NCI-H524 (cell line): ENCODE measurements around the gene HOXC11.

Source experiments
- DNase-seq, 2 experiments: peaks; one replicate each; lab custom pipeline; 2025; lab: John Stamatoyannopoulos, UW

The HOXC11 gene

DNA sequence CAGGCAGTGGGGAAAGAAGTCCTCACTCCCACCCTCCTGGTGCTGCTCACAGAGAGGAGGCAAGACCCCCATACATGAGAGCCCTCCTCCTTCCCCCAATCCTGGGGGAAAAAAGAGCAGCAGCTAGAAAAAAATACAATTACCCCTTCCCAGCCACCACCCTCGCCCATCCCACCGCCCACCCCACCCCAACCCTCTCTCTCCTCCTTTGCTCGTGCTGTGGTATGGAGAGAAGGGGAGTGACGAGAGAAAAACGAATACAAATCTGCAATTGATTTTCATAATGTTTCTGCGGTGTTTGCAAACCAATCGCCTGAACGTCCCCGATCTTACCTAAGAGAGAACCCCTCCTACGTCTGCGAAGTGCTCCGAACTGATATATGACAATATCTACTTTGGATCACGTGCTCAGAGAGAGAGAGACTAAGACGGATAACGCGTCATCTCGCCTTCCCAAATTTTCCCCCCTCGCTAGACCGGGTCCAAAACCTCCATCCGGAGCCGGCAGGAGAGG, at the start of gene HOXC11:
HOXC11 (plus strand) TSS at position 405 of the 514 bp plus-strand sequence. CDS start 116 bp downstream, outside the sequence.
- DNase-seq = no peak

DNA sequence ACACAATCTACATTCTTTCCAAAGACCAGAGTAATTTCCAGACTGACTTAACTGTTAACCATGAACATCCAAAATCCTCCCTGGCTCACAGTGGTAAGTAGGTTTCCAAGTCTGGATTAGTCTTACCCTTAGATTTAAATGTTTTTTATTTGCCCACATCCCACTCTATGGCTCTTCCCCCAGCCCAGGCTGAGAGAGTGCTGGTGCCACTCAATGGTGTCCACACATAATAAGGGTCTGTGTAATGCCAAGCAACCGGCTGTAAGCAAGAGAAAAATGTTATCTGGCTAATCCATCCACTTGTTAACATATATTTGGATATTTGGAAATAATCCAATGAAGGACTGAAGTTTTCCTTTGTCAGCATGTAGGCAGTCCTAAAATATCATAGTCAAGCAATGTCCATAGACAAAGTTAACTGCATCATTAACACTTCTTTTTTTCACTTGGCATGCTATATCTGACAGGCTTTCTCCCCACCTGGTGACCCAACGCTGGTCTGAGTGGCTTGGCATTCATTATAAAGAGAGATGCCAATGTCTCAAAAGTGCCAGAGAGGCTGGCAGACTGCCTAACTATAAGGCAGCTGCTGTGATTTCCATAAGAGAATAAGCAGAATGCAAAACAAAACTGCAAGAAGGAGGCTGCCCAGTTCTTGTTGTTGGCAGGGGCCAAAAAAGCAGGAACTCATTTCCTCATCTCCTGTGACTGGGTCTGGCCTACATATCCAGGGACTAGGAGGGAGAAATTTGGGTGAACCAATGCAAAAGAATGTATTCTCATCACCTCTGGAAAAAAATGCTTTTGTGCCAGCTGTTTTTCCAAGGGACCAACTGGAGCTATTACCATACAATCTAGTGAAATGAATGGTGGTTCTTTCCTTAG, 48.2 kb upstream of the HOXC11 start:
- no peak for DNase-seq

DNA sequence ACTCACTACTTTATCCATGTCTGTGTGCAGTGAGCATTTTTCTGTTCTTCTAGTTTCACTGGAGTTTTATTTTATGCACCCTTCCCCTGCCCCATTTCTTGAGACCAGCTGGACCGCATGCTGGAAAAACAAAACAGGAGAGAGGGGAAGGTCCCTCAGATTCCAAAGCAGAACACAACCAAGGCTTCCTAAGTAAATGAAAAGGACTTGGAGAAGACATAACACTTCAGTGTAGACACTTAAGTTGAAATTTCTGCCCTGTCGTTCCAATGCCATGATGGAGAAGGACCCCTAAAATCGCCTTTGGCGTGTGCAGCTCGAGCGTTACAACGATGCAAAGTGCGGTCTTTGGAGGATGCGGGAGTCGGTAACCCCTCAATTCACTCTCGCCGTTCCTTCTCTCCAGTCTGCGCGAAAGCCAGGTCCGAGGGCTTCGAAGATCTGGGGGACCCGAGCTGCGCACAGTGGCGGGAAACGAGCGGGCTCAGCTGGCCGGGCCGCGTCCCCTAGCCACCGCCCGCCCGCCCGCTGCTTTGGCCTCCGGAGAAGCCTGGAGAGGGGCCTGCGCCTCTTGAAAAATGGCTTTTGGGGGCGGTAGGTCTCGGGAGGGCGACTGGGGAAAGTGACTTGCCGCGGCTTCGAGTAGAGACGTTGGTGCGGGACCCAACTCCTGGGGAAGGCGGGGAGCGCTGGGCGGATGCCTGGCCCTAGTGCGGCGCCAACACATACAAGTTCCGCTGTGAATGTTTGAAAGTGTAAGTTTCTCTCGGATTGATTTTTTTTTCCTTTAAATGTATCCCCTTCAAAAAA, 45.5 kb upstream of the HOXC11 start:
- no peak for DNase-seq

DNA sequence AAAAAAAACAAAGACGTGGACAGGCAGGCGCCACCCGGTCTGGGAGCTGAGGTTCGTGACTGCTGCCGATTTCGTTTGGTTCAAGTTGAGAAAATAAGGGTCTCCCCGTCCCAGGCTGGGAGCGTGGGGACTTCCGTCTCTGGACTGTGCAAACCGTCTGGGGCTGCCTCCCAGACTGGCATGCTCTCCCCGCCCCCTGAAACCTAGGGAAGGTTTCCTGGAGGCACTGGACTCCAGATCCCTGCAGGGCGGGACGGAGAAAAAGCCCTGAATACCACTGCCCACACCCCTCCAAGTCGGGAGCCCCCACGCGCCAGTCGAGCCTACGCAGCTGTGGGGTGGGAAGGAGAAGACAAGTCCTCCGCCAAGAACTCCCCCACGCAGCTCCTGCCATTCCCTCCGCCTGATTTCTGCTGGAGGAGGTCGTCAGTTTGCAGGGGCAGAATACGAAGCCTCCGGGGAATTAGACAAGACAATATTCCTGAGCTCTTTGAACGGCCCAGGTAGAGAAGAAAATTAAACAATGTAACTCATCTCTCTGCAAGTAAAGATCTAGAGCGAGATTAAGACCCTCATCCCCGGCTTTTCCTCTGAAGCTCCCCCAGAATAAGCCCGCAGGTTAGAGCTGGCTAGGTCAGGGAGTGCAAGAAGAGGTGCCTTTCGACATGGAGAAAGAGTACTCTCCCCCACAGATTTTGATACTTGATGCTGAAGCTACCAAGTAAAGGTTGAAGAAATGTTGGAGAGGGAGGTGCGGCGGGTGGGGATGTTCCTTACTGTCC, 44.7 kb upstream of the HOXC11 start:
- DNase-seq = no peak

DNA sequence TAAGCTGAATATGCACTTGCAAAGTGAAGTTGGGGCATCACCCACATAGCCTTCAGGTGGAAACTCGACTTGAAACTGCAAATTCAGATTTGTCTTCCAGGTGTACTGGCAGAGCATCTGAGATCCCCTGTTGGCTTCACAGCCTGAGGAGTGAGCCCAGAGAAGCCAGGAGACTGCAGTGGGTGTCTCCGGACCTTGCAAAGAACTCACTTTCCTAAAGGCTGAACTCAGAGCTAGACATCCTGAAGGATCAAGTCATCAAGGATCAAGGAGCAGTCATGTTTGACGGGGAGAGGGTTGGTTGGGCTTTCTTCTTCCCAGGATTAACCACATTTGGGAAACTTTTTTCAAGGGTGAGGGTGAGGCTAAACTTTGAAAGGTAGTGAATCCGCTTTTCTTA, 43.4 kb upstream of the HOXC11 start:
- DNase-seq = no peak

DNA sequence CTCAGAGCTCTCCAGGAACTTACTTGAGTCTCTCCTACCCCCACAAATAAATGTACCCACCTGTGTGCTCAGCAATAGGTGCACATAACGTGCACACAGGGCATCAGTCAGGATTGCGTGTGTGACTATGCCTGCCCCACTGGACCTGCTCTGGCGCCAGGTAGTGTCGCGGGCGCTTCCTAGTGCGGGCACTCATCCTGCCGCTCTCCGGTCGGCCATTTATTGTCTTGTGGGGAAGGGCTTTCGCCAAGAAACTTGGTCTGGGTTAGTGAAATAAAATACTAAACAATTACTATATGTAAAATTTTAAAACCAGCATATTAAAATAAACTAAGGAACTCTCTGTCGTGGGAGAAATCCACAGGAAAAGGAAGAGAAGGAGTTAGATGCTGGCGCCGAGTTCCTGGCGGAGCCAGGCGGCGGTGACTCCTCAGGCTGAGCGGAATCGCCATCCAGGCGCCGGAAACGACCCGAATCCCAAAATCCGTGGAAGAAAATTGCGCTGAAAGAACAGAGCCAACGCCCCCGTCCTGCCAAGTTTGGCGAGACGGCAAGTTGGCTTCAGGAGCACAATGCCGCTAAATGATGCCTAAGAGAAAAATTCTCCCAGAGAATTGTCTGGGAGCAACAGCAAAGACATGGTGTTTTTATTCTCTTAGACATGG, 42.2 kb upstream of the HOXC11 start:
- no peak for DNase-seq

DNA sequence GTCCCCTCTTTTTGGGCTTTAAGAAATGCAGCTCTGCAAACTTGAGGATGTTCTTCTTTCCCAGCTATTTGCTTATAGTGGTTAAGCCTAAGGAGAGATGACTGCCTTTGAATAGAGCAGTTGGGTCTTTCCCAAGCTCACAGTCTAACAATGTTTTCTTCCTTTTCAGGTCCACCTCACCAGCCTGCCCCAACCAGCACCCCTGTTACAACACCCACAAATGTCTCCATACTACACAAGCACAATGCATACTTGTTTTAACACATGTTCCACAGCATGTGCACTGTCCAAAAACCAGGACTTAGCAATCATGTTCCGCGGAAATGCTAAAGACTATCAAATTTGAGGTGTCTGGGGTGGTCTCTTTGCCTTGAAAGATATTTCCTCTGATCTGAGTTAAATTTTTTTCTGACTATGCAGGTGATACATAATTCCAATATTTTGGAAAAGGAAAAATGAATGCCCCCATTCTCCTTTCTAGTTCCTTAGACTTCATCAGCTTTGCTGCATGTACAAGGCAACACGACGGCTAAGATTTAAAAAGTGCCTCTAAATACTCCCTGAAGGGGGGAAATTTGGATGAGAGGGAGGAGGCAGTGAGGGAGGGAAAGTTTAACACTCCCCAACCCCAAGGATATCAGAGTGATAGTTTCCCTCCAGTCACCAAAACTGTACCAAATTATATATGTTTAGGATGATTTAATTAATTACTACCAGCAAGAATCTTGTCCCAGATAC, 40.9 kb upstream of the HOXC11 start:
- DNase-seq = no peak

DNA sequence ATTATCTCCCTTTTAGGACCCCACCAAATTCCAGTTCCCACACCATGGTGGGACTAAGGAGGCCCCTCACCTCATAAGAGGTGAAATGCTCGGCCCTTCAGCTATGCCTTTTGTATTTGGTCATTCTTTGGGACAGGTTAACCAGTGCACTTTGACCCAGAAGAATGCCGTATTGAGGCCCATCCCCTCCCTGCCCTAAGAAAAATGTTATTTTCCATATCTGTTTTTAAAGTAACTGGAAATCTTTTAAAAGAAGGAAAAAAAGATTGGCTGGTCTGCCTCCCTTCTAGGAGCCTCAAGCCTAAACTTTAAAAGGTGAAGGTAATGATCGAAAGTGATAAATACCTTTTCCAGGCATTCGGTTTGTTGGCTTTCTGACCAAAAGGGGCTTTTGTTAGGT, 40.0 kb upstream of the HOXC11 start:
- DNase-seq = no peak

DNA sequence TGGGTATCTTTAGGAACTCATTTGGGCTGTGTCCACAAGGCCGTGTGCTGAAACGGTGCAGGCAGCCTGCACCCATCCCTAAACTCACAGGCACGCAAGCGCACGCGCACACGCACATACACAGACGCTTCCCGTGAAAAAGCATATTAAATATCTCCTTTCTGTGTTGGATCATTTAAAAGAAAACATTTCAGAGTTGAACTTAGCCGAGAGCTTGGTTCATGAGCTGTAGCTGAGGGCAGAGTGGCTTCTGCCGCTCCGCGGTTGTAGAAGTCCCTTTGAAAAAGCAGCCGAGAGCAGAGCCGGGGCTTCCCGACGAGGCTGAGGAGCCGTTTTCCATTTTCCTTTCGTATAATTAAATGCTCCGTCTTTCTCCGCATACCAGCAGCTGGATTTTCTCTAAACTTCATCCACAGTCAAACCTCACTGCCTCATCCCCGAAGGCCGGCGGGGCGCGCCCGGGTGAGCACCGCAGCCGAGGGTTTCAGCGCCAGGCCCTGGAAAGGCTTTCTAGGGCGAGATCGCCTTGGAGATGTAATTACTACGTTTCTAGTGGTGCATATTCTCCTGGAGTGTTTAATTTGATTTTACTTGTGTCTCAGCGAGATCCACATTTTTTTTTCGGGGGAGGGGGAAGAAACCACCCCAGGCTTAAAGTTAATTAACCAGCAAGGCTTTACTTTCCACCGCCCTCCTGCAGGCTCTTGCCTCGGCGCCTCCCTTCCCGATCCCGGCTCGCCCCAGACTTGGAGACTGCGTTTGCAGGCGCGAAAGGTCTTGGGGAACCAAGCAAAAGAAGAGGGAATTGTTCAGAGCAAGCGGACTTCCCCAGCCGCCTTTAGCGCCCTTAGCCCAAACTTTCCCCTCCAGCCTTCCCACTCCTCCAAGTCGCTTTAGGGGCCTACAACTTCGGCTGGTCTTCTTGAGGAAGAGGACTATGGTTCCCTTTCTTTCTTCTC, 37.3 kb upstream of the HOXC11 start:
- DNase-seq = no peak

DNA sequence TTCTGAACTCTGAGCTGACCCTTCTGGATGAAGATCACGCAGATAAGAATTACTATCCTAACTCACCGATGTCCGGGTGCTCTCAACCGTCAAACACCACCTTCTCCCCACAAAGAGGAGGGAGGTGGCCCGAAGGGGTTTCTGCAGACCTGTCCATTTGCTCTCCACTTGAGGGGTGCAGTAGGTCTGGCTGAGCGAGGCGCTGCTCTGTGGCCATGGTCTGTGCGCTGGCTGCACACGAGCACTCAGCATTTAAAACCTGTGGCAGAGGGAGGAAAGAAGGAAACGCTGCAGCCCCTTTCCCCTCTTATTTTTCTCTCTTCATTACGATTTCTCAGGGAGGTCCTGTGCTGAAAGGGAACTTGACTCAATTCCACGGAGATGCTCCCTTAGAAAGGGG, 35.8 kb upstream of the HOXC11 start:
- DNase-seq = no peak

DNA sequence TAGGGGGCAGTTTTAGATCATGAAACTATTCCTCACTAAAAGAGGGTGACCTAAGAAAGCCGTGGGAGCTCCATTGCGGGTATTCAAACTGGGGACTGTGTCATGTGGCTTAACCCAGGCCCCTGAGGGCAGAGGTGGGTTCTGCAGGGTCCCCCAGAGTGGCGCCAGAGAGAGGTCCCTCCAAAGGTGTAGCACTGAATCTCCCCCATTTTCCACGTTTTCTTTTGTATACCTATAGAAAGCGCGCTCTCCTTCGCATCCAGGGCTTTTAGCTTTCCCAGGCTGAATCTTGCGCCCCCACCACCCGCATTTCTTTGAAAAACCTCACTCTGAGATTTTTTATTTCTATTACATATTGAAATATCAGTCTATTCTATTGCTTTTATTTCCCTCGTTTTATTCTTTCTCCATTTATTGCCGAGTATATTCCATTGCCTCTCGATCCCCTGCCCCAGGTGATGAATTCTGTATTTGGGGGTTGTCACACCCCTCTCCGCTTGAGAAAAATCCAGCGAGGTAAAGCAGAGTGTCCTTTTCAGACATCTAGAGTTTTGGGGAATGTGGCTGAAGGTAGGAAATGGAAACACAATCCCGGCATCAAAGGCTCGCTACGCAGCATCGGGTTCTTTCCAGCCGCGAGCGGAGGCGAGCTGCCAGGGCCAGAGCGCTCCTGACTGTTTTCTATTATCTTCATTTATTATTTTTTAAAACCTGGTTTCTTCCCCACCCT, 35.2 kb upstream of the HOXC11 start:
- DNase-seq = no peak

DNA sequence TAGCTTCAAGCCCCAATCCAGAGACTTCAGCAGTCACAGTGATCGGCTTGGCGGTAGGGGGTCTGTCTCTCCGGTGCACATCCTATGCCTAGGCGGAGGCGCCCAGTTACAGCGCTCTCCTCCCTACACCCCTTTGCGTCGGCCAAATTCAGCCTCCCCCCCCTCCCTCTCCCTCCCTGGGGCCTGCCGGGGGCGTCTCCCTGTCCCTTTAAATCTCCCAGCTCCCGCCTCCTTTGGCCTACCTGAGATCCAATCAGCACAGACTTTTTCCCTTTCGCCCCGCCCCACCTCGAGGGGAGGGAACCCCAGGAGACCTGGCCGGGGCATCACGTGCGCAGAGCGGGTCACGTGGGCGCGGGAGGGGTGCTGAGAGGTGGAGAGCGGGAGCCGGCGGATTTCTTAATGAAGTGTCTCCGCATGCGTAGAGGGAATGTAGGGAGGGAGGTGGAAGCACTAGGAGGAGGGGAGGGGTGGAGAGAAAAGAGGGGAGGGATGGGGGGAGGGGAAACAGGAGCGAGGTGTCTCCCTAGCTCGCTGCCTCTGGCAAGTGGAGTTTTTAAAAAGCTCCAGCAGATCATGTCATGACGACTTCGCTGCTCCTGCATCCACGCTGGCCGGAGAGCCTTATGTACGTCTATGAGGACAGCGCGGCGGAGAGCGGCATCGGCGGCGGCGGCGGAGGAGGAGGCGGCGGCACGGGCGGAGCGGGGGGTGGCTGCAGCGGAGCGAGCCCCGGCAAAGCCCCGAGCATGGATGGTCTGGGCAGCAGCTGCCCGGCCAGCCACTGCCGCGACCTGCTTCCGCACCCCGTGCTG, 34.4 kb upstream of the HOXC11 start, which contains the start of gene HOXC13:
HOXC13 (plus strand) TSS at position 506 of the 815 bp plus-strand sequence; CDS start at position 582, 76 bp downstream.
- DNase-seq = peak; percentile 99

DNA sequence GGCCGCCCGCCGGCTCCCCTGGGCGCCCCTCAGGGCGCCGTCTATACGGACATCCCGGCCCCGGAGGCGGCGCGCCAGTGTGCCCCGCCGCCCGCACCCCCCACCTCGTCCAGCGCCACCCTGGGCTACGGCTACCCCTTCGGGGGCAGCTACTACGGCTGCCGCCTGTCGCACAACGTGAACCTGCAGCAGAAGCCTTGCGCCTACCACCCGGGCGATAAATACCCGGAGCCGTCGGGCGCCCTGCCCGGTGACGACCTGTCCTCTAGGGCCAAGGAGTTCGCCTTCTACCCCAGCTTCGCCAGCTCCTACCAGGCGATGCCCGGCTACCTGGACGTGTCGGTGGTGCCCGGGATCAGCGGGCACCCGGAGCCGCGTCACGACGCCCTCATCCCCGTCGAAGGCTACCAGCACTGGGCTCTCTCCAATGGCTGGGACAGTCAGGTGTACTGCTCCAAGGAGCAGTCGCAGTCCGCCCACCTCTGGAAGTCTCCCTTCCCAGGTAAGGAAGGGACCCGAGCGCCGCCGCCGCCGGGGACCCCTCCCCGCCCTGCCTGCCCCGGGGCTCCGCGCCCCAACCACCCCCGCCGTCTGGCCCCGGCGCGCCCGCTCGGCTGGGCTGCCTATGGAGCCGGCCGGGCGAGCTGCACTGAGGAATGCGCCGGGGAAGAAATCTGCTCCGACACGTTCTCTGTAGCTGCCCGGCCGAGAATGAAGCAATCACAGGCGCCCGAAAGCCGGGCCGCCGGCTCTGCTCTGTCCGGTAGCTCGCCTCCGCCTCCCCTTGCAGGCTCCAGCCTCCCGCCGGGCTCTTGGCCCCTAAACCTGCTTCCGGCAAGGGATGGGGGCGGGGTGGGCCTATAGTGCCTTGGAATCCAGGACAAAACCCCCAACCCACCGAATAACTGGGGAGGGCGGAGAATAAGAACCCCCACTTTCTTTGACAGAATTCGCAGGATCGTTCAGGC, 33.5 kb upstream of the HOXC11 start:
- DNase-seq = peak in 1 of 2 experiments; percentile 19

DNA sequence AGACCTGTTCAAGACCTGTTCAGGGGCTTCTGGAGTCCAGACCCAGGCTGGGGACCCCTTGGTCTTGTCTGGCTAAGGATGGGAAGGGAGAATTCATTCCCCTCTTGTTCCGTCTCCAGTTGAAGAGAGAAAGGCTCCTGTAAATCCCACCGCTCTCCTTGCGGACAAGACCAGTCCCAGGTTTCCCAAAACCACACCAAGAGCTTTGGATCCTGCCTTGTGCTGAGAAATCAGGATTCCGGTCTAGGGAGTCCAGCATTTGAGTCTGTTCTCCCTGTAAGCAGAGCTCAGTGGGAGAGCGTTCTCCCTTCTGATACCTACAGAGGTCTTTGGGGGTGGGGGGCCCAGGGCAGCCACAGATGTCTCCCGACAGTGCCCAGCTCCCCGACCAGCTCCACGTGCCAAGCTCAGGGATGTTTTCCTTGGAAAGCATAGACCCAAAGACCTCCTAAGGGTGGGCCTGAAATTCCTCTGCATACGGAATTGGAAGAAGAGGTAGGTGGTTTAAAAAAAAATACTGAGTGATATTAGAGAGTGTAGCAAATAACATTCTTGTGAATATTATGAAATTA, 32.4 kb upstream of the HOXC11 start:
- DNase-seq = no peak

DNA sequence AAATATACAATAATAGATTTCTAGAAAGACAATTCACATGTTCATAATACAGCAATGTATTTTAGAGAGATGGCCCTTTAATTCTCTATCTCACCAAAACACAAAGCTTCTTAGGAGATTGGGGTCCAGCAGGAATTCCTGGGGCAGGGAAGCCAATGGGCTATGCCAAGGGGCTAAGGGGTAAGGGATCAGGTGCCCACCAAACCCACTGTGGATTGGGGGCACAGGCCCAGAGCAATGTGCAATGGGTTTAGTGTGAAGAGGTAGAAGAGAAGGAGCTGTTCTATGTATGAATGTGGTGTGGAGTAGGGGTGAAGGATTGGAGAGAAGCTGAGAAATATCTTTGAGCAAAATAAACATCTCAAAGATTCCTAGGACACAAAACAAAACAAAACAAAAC, 31.7 kb upstream of the HOXC11 start:
- no peak for DNase-seq

DNA sequence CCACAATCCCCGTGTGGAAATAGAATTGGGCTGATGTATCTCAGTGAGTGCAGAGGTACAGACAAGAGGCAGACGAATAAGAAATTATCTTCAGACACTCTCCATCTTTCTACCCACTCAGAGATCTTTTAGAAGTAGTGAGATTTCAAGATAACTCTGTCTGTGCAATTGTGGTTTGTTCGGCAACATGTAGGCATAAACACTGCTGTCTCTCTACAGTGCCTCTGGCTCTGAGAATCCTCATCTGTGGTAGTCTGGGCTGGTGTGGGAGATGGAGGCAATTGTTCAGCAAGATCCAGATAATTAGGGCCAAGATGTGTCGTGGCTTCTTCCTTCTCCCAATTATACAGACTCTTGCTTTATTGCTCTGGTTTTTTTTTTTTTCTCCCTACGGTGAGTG, 31.2 kb upstream of the HOXC11 start:
- no peak for DNase-seq
